GM19238 (cell line): ENCODE results near the gene FAM200B.

Experiments used
- DNase-seq: peaks from one replicate; pipeline ENCODE4 v3.0.0; 2011; ENCODE audit warnings: low spot score; ENCODE audit not compliant: insufficient read length

The FAM200B gene

DNA sequence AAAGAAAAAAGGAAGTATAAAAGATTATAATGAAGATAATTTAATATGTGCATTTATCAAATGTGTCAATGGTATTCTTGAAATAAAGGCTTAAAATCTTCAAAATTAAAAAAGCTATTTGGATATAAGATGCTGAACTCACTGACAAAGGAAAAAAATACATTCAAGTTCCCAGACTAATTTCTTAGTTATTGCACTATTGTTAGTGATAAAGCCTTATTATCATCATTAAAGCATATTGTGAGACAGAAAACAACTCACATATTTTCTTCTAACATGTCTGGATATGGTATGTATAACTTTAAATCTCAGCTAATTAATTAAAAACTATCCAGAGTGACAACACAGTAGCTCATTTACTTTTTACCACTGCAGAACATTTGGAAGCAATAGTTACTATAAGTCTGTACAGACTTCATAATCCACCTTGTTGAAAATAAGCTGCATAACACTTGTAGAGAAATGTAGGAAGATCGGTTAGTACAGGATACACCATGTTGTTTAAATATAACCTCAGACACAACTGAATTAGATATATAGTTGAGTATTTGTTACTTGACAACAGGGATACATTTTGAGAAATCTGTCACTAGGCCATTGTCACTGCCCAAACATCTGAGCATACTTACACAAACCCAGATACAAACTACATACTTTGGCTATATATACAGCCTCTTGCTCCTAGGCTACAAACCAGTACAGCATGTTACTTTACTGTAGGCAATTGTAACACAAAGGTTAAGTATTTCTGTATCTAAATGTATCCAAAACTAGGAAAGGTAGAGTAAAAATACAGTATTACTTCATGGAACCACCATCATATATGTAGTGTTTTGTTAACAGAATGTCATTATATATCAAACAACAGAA, 12.8 kb upstream of the FAM200B start:
- DNase-seq: no peak

- DNase-seq: no peak
Observed at GRCh38 chr4:15670576-15670975, 11.1 kb upstream of the FAM200B start.

- no peak for DNase-seq
Observed at GRCh38 chr4:15672101-15672500, 9.5 kb upstream of the FAM200B start.

GRCh38 chr4:15673337-15673736, 8.3 kb upstream of the FAM200B start:
- DNase-seq: no peak

DNA sequence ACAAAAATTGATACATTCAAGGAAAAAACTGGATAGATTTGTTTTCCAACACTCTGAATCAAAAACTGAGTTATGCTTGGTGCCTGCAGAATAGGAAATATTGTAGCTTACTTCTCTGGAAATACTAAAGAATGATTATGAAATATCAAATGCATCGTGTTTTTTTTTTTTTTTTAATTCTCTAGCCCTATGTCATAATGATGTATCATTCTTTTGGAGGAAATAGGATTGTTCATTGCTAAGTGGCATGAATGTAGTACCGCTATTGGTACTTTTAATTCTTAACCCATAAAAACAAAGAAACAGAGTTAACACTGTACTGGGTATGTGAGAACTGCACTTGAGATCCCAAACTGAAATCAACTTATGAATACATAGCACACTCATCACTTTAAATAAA, 7.6 kb upstream of the FAM200B start:
- no peak for DNase-seq

- DNase-seq: no peak
Observed at GRCh38 chr4:15674926-15675325, 6.7 kb upstream of the FAM200B start.

- no peak for DNase-seq
Observed at GRCh38 chr4:15675356-15675755, 6.3 kb upstream of the FAM200B start.

GRCh38 chr4:15676039-15676438, 5.6 kb upstream of the FAM200B start:
- DNase-seq: no peak

DNA sequence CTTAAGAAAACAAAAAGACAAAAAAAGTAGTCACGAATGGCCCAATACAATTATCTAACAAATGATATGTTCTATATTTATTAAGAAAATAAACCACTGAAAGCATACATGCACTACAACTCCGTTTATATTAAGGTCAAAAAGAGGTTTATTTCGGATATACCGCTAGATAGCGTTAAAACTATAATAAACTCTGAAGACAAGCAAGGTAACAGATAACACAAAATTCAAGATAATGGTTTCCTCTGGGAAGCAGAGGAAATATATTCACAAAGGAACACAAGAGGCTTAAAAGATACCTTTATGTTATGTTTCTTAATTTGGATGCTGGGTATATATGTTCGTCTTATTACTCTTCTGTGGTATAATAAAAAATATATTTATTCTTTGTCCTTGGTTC, 4.7 kb upstream of the FAM200B start:
- DNase-seq: no peak

DNA sequence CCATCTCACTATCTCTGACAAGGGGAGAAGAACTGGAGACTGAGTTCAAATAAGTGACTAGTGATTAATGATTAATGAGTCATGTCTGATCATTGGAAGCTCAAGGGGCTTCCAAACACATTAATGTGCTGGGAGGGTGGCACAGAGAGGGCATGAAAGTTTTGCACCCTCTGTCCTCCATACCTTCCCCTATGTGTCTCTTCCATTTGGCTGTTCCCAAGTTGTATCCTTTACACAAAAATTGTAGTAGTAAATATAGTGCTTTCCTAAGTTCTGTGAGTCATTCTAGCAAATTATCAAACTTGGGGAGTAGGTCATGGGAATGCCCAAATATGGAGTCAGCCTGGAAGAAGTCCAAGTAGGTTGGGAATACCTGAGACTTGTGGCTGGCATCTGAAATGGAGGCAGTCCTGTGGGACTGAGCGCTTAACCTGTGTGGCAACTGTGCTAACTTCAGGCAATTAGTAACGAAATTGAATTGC, 4.1 kb upstream of the FAM200B start:
- DNase-seq: no peak

- no peak for DNase-seq
Observed at GRCh38 chr4:15681067-15681371, 608 bp upstream of the FAM200B start.

- no peak for DNase-seq
Observed at GRCh38 chr4:15682242-15683142, 865 bp downstream of the FAM200B start.

DNA sequence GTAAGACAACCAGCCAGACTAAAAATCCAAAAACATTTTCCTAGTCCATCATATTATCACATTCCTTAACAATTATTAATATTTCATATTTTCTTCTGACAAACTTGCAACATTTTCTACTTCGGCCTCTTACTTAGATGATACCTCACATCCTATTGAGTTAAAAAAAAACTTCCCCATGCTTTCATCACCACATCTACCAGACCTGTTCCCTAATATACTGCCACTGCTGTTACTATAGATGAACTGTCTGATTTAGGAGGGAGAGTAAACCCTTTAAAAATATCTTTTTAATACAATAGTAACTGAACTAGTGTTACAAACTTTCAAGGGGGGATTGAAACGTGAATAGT, 1.5 kb downstream of the FAM200B start:
- DNase-seq: no peak

DNA sequence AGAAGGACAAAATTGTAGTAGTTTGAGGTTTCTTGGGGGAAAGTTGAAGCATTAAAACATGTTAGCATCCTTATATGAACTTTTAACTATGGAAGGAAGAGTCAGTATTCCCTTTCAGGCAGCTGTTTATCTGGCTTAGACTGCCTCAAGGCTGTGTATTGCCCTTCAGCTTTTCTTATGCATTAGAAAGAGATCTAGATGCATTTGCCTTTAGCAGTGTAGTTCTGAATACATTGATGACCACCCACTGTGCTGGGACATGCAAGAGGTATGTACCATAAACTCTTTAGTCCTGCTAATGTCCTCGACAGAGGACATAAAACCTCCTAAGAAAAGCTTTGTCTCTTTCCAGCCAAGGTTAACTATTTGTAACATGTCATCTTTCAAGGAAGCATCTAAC, 2.9 kb downstream of the FAM200B start:
- no peak for DNase-seq

DNA sequence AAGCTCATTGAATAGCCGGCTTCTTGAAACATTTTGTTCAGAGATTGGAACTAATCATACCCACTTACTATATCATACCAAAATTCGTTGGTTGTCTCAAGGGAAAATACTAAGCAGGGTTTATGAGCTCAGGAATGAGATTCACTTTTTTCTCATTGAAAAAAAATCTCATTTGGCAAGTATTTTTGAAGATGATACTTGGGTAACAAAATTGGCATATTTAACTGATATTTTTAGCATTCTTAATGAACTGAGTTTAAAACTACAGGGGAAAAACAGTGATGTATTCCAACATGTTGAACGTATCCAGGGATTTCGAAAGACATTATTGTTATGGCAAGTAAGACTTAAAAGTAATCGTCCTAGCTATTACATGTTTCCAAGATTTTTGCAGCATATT, 6.4 kb downstream of the FAM200B start:
- no peak for DNase-seq

DNA sequence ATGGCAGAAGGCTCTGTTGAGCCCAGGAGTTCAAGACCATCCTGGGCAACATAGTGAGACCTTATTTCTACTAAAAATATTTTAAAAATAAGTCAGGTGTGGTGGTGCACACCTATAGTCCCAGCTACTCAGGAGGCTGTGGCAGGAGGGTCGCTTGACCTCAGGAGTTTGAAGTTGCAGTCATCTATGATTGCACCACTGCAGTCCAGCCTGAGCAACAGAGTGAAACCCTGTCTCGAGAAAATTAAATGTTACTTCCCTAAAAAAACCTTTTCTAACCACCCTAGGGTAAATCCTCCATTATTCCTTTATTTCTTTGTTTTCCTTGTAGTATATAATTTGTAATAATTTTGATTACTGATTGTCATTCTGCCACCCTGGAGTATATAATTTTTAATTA, 7.9 kb downstream of the FAM200B start:
- no peak for DNase-seq

GRCh38 chr4:15690020-15690809, 8.6 kb downstream of the FAM200B start:
- DNase-seq: no peak

DNA sequence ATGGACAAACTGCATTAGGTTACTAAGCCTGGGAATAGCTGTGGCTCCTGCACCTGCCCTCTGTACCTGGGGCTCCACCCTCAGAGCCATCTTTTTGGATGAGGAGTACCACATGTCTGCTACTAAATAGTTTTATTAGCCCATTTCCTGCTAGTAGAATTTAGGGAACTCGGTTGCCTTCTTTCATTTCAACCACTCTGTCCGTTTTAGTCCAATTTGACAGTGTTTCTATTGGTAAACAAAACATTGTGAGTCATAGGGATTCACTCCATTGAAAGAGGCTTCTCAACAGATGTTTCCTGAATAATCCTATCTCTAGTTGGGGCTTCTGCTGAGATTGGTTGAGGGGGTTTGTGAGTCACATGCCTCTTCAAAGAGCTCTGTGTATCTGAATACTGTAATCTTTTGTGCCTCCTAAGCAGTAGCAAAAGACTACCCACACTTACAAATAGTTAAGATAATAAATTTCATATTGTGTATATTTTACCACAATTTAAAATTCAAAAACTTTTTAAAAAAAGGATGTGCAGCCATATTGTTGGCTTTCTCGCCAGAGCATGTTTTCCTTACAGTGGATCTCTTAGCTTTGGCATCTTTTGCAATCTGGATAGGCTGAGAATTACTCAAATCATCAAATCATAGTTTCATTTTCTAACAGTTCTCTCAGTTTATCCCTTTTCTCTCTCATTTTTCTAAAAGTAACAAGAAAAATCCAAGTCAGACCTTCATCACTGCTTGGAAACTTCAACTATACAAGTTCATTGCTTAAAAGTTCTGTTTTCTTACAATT, 9.9 kb downstream of the FAM200B start:
- DNase-seq: no peak

- no peak for DNase-seq
Observed at GRCh38 chr4:15692602-15693001, 11.0 kb downstream of the FAM200B start.

GRCh38 chr4:15694431-15694830, 12.8 kb downstream of the FAM200B start:
- no peak for DNase-seq

- DNase-seq: no peak
Observed at GRCh38 chr4:15695240-15695699, 13.6 kb downstream of the FAM200B start.
